GM12878 (cell line): ENCODE measurements around the gene LENG1. TPM values are rescaled to one million over a fixed set of nuclear protein-coding genes. Genes with fewer than 3 reads are reported as not detected.

ENCODE experiments used
- ATAC-seq: fragments of 200-7000 bp; cut with Tn5 transposase; 3 replicates; pipeline ENCODE4 v1.9.1; 2020; ENCODE audit warnings: mild to moderate bottlenecking, moderate library complexity
- BruUV-seq: library from RNA; stranded (reverse); fragments of 400-500 nt; replicated peaks from 2 replicates; lab custom pipeline; 2021; lab: Mats Ljungman, UMichigan
- CTCF ChIA-PET: fragments of 300-600 bp; sonication (Branson Sonifier 250); formaldehyde crosslinking; extraction: SDS; loops from one replicate; lab custom pipeline; 2021; ENCODE audit warnings: inconsistent platforms; lab: Yijun Ruan, JAX
- POLR2A ChIA-PET: fragments of 350-600 bp; formaldehyde crosslinking; extraction: SDS; loops from one replicate; lab custom pipeline; 2021; ENCODE audit warnings: inconsistent platforms; lab: Charles Lee
- RAD21 ChIA-PET: fragments of 300-600 bp; sonication (Branson Sonifier 250); formaldehyde crosslinking; loops from one replicate; lab custom pipeline; 2023; ENCODE audit warnings: antibody characterized with exemption; ENCODE audit not compliant: unreplicated experiment; lab: Charles Lee
- SMC1A ChIA-PET: fragments of 300-600 bp; sonication (Branson Sonifier 250); formaldehyde crosslinking; loops from one replicate; lab custom pipeline; 2023; ENCODE audit not compliant: unreplicated experiment, uncharacterized antibody; lab: Charles Lee
- DNase-seq: peaks from one replicate; pipeline ENCODE4 v3.0.0-alpha.2; 2011; ENCODE audit warnings: low read depth, low spot score
- FAIRE-seq: peaks from 3 replicates; lab custom pipeline; 2011; peaks lifted over from hg19 to GRCh38; lab: Jason Lieb, UNC
- H2AFZ ChIP-seq: 2 replicates; pipeline ENCODE4 v1.6.0; 2011; ENCODE audit warnings: low read depth, low read length, control low read depth; ENCODE audit not compliant: control insufficient read depth
- H3K27ac ChIP-seq: 2 replicates; pipeline ENCODE4 v1.5.1; 2011; ENCODE audit warnings: control low read depth; ENCODE audit not compliant: control insufficient read depth, insufficient read depth
- H3K27me3 ChIP-seq, 2 experiments: replicated peaks in 1 of 2; 2 replicates each; pipeline versions ENCODE4 v1.6.0 to v1.6.1; 2011; ENCODE audit warnings: low read length in 1 of 2; ENCODE audit not compliant: control insufficient read depth in 2 of 2, insufficient read depth in 2 of 2
- H3K36me3 ChIP-seq, 2 experiments: 2 replicates each; pipeline ENCODE4 v1.5.1; 2011; ENCODE audit warnings: low read length in 1 of 2; ENCODE audit not compliant: control insufficient read depth in 2 of 2, insufficient read depth in 2 of 2
- H3K4me1 ChIP-seq: 2 replicates; pipeline ENCODE4 v1.6.1; 2011; ENCODE audit warnings: mild to moderate bottlenecking, low read length, moderate library complexity, mixed read lengths; ENCODE audit not compliant: control insufficient read depth, insufficient read depth
- H3K4me2 ChIP-seq: 2 replicates; pipeline ENCODE4 v1.6.0; 2011; ENCODE audit warnings: control low read depth; ENCODE audit not compliant: control insufficient read depth, insufficient read depth
- H3K4me3 ChIP-seq: fragments of 200-600 bp; sonication (generic); 2 replicates; pipeline ENCODE4 v1.5.1; 2016
- H3K79me2 ChIP-seq: 2 replicates; pipeline ENCODE4 v1.6.0; 2011; ENCODE audit warnings: low read length; ENCODE audit not compliant: control insufficient read depth, insufficient read depth
- H3K9ac ChIP-seq: 2 replicates; pipeline ENCODE4 v1.8.0; 2011; ENCODE audit warnings: low read length, control low read depth, mixed read lengths; ENCODE audit not compliant: control insufficient read depth, insufficient read depth
- H3K9me3 ChIP-seq: replicated peaks from 3 replicates; pipeline ENCODE4 v1.5.1; 2011; ENCODE audit warnings: mild to moderate bottlenecking, low read length; ENCODE audit not compliant: control insufficient read depth, insufficient read depth
- H4K20me1 ChIP-seq: 2 replicates; pipeline ENCODE4 v1.6.0; 2011; ENCODE audit not compliant: control insufficient read depth, insufficient read depth
- BCL11A ChIP-seq: IDR thresholded peaks from 2 replicates; pipeline ENCODE4 v1.6.1; 2011; ENCODE audit warnings: low read depth, low read length
- BHLHE40 ChIP-seq, 2 experiments: fragments of 450-650 bp in 1 of 2; IDR thresholded peaks; 2 replicates each; pipeline ENCODE4 v1.6.1; 2011 to 2017; ENCODE audit warnings: low read depth in 2 of 2, borderline replicate concordance in 1 of 2, improper control_type of control experiment in 1 of 2, low read length in 1 of 2, mild to moderate bottlenecking in 1 of 2
- BMI1 ChIP-seq: fragments of 450-650 bp; IDR thresholded peaks from 2 replicates; pipeline ENCODE4 v1.6.1; 2016; ENCODE audit warnings: mild to moderate bottlenecking, moderate library complexity, borderline replicate concordance
- DPF2 ChIP-seq: fragments of 450-650 bp; IDR thresholded peaks from 2 replicates; pipeline ENCODE4 v1.6.1; 2017; ENCODE audit warnings: mild to moderate bottlenecking
- EP300 ChIP-seq, 2 experiments: fragments of 150-350 bp in 1 of 2; IDR thresholded peaks; 2 replicates each; pipeline ENCODE4 v1.6.1; 2011 to 2012; ENCODE audit warnings: low read depth in 2 of 2, low read length in 2 of 2, borderline replicate concordance in 1 of 2, improper control_type of control experiment in 1 of 2, inconsistent platforms in 1 of 2; ENCODE audit not compliant: control insufficient read depth in 1 of 2
- EZH2 ChIP-seq: IDR thresholded peaks from 2 replicates; pipeline ENCODE4 v1.6.1; 2012; ENCODE audit warnings: low read depth, mild to moderate bottlenecking, control low read depth, inconsistent platforms, low read length, borderline replicate concordance; ENCODE audit not compliant: control insufficient read depth
- IRF5 ChIP-seq: fragments of 450-650 bp; IDR thresholded peaks from 2 replicates; pipeline ENCODE4 v1.6.1; 2017; ENCODE audit warnings: borderline replicate concordance
- JUNB ChIP-seq: IDR thresholded peaks from 2 replicates; pipeline ENCODE4 v1.6.1; 2016; ENCODE audit warnings: antibody characterized with exemption, mild to moderate bottlenecking
- NR2C2 ChIP-seq: IDR thresholded peaks from 2 replicates; pipeline ENCODE4 v1.6.1; 2011; ENCODE audit warnings: borderline replicate concordance, low read depth; ENCODE audit not compliant: control insufficient read depth, insufficient read length
- NRF1 ChIP-seq: conservative IDR thresholded peaks from 2 replicates; pipeline ENCODE4 v1.6.1; 2011; ENCODE audit warnings: mild to moderate bottlenecking, low read depth, low read length, improper control_type of control experiment
- POLR2AphosphoS5 ChIP-seq: IDR thresholded peaks from 2 replicates; pipeline ENCODE4 v1.6.1; 2011; ENCODE audit warnings: mild to moderate bottlenecking, low read length, inconsistent platforms
- SIX5 ChIP-seq: IDR thresholded peaks from 2 replicates; pipeline ENCODE4 v1.6.1; 2011; ENCODE audit warnings: mild to moderate bottlenecking, low read depth, low read length, moderate library complexity; ENCODE audit not compliant: severe bottlenecking
- TCF3 ChIP-seq: IDR thresholded peaks from 2 replicates; pipeline ENCODE4 v1.6.1; 2012; ENCODE audit warnings: low read depth, mild to moderate bottlenecking, low read length, borderline replicate concordance; ENCODE audit not compliant: insufficient read depth
- WGBS: methylation state at CpG from one replicate; pipeline ENCODE4 v1.1.6; 2016; ENCODE audit warnings: low lambda C conversion rate; ENCODE audit not compliant: insufficient replicate concordance, insufficient coverage; ENCODE audit errors: missing lambda C conversion rate; 5-methylcytosine and 5-hydroxymethylcytosine counted together
- in situ Hi-C: fragments of 300-500 bp; cut with MboI; formaldehyde crosslinking; loops from 9 replicates; pipeline ENCODE4 v1.14.3; 2018; ENCODE audit warnings: mixed read lengths
- intact Hi-C: fragments of 100-400 bp; cut with micrococcal nuclease; formaldehyde crosslinking; loops from one replicate; pipeline ENCODE4 v1.14.2; 2022; ENCODE audit not compliant: unreplicated experiment
- polyA plus RNA-seq, 11 experiments: library from polyadenylated mRNA; depleted of rRNA in 4 of 11; unstranded in 6 of 11; stranded (reverse) in 5 of 11; fragments of >200 nt; fragmentation: Nextera tagmentation in 4 of 11; fragmentation: Illumina TruSeq in 1 of 11; extraction: Ambion mirVana in 4 of 11; extraction: Trizol in 1 of 11; gene quantifications; 1 replicate in 1 of 11; 2 replicates in 10 of 11; pipeline versions ENCODE4 v1.2.1 to v1.2.3, GENCODE V29; 2011 to 2016; ENCODE audit warnings: inconsistent platforms in 2 of 11, missing spikeins in 2 of 11, low read depth in 1 of 11
- total RNA-seq, 4 experiments: library from RNA; depleted of rRNA in 3 of 4; stranded (reverse); fragments of >200 nt in 3 of 4; fragmentation: Illumina TruSeq in 1 of 4; extraction: Trizol in 1 of 4; gene quantifications; 2 replicates each; pipeline versions ENCODE4 v1.2.1 to v1.2.3, GENCODE V29; 2013 to 2021
- TF ChIP-seq, protein P1 (sequence below): fragments of 150-350 bp; IDR thresholded peaks from 2 replicates; pipeline ENCODE4 v1.6.1; 2014; ENCODE audit warnings: mild to moderate bottlenecking, low read depth, low read length

Gene LENG1
- total and polyA plus RNA-seq, 10 of the 15 experiments (the other 5 are each of a cell fraction or from before 2014, with no cell fraction given), result 0.21 to 10.8 (median 5.8) TPM

GRCh38 chr19:54186934-54187381, 27.4 kb upstream of the LENG1 start:
- ChIA-PET POLR2A (no interaction called here), CTCF (interaction anchor here (1.8 to 3.9 kb wide), 3 partner anchors 27 to 204 kb away, joined by 4 to 21 read pairs (median 17); partner anchors contain the start of gene LENG1), SMC1A (no interaction called here), RAD21 (no interaction called here)
- Histone ChIP-seq H2AFZ (no peak overlapping the region), H3K27me3 (no peaks in the 10 kb centered on the region), H3K9me3 (no peaks in the 10 kb centered on the region), H3K36me3 (no peaks in the 10 kb centered on the region), H3K79me2 (peaks cover 14% of the 10 kb centered on the region), H3K27ac (no peak overlapping the region), H3K4me2 (no peak overlapping the region), H3K9ac (no peak overlapping the region), H3K4me1 (peaks cover 10% of the 10 kb centered on the region)
- FAIRE-seq (no peak), ATAC-seq (no peak), DNase-seq (no peak)
- in situ Hi-C loops (no loop called here), intact Hi-C loops (no loop called here)
- no TSS peak for BruUV-seq
- TF ChIP-seq BHLHE40 (IDR thresholded peaks at IDR 0.05; ENCODE audit: borderline replicate concordance in 1 of 2, low read depth in 2 of 2, low read length in 1 of 2) (no peak), IRF5 (no peak), EZH2 (no peak), DPF2 (no peak), EP300 (IDR thresholded peaks at IDR 0.05; ENCODE audit: borderline replicate concordance in 1 of 2, control insufficient read depth in 1 of 2, low read depth in 2 of 2, low read length in 2 of 2) (no peak), SIX5 (no peak), JUNB (no peak), NR2C2 (no peak), NRF1 (no peak), POLR2AphosphoS5 (no peak), BCL11A (no peak), BMI1 (no peak), TCF3 (no peak)
- TF ChIP-seq, protein P1, sequence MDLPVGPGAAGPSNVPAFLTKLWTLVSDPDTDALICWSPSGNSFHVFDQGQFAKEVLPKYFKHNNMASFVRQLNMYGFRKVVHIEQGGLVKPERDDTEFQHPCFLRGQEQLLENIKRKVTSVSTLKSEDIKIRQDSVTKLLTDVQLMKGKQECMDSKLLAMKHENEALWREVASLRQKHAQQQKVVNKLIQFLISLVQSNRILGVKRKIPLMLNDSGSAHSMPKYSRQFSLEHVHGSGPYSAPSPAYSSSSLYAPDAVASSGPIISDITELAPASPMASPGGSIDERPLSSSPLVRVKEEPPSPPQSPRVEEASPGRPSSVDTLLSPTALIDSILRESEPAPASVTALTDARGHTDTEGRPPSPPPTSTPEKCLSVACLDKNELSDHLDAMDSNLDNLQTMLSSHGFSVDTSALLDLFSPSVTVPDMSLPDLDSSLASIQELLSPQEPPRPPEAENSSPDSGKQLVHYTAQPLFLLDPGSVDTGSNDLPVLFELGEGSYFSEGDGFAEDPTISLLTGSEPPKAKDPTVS, result no peak
- TF ChIP-seq, all 136 proteins: peak for 0
- Histone ChIP-seq H4K20me1 (no peaks in the 10 kb centered on the region), H3K4me3 (no peak overlapping the region)
- 88% methylated on average over 11 of the region's 11 CpGs for WGBS
